ENCODE data around the gene SLC2A14.
"Not testable (repeated sequence)": the region's sequence is repeated elsewhere in the genome, so short reads cannot be mapped to it uniquely, and the experiment has no call there.

- not testable (repeated sequence) for TF ChIP-seq CTCF (IDR thresholded peaks at IDR 0.05; ENCODE audit: insufficient read depth, low read length); REST (IDR thresholded peaks at IDR 0.05; ENCODE audit: insufficient replicate concordance, low read depth)
Measured at GRCh38 chr12:7833201-7833600, 39.5 kb downstream of the SLC2A14 start.
